IMR-90 (cell line): Measurements from ENCODE around the gene RRP9. TPM values are rescaled to one million over a fixed set of nuclear protein-coding genes. Genes with fewer than 3 reads are reported as not detected.

Source experiments
- ATAC-seq: fragments of 200-7000 bp; cut with Tn5 transposase; 2 replicates; pipeline ENCODE4 v1.9.1; 2020; ENCODE audit warnings: low read depth, mild to moderate bottlenecking, moderate library complexity
- BruUV-seq: library from RNA; stranded (reverse); fragments of 400-500 nt; replicated peaks from 2 replicates; lab custom pipeline; 2021; lab: Mats Ljungman, UMichigan
- CTCF ChIA-PET: fragments of 300-600 bp; formaldehyde crosslinking; extraction: SDS; loops from one replicate; lab custom pipeline; 2021; ENCODE audit warnings: antibody characterized with exemption; lab: Yijun Ruan, JAX
- POLR2A ChIA-PET: fragments of 300-600 bp; sonication (Branson Sonifier 250); formaldehyde crosslinking; loops from one replicate; lab custom pipeline; 2022; ENCODE audit warnings: antibody characterized with exemption; ENCODE audit not compliant: unreplicated experiment; lab: Charles Lee
- DNase-seq: peaks from one replicate; pipeline ENCODE4 v3.0.0; 2013
- H2AFZ ChIP-seq: replicated peaks from 2 replicates; pipeline ENCODE3; 2013; ENCODE audit warnings: low read length, mild to moderate bottlenecking; ENCODE audit not compliant: poor library complexity
- H2AK5ac ChIP-seq: 2 replicates; pipeline ENCODE4 v1.6.1; 2013; ENCODE audit warnings: low read depth, low read length, inconsistent platforms
- H2AK9ac ChIP-seq: replicated peaks from 2 replicates; pipeline ENCODE3; 2013; ENCODE audit warnings: mild to moderate bottlenecking, low read depth, low read length, moderate library complexity; ENCODE audit not compliant: poor library complexity
- H2BK120ac ChIP-seq: 2 replicates; pipeline ENCODE4 v1.6.1; 2013; ENCODE audit warnings: low read depth, low read length, inconsistent platforms
- H2BK15ac ChIP-seq: 3 replicates; pipeline ENCODE4 v1.6.1; 2013; ENCODE audit warnings: low read depth, low read length, inconsistent platforms
- H2BK20ac ChIP-seq: 2 replicates; pipeline ENCODE4 v1.6.1; 2013; ENCODE audit warnings: low read depth, mild to moderate bottlenecking, inconsistent platforms, low read length, moderate library complexity
- H2BK5ac ChIP-seq: 2 replicates; pipeline ENCODE4 v1.6.1; 2013; ENCODE audit warnings: mild to moderate bottlenecking, low read depth, low read length, inconsistent platforms; ENCODE audit not compliant: poor library complexity, severe bottlenecking
- H3K14ac ChIP-seq: replicated peaks from 2 replicates; pipeline ENCODE4 v1.6.1; 2013; ENCODE audit warnings: low read depth, low read length, inconsistent platforms
- H3K18ac ChIP-seq: 2 replicates; pipeline ENCODE4 v1.6.1; 2013; ENCODE audit warnings: low read depth, low read length, control low read depth
- H3K23ac ChIP-seq: 2 replicates; pipeline ENCODE4 v1.6.1; 2013; ENCODE audit warnings: low read depth, low read length, inconsistent platforms
- H3K27ac ChIP-seq: 2 replicates; pipeline ENCODE4 v1.5.1; 2013; ENCODE audit warnings: mild to moderate bottlenecking, control low read depth, low read length; ENCODE audit not compliant: insufficient read depth
- H3K27me3 ChIP-seq: 2 replicates; pipeline ENCODE4 v1.6.1; 2013; ENCODE audit warnings: low read length; ENCODE audit not compliant: control insufficient read depth, insufficient read depth
- H3K36me3 ChIP-seq: 2 replicates; pipeline ENCODE4 v1.6.1; 2013; ENCODE audit warnings: low read length, mixed read lengths; ENCODE audit not compliant: control insufficient read depth, insufficient read depth
- H3K4ac ChIP-seq: 2 replicates; pipeline ENCODE4 v1.6.1; 2013; ENCODE audit warnings: low read depth, low read length, inconsistent platforms
- H3K4me1 ChIP-seq: 2 replicates; pipeline ENCODE4 v1.6.1; 2013; ENCODE audit warnings: low read length, mixed read lengths; ENCODE audit not compliant: control insufficient read depth, insufficient read depth
- H3K4me2 ChIP-seq: 2 replicates; pipeline ENCODE4 v1.6.1; 2013; ENCODE audit warnings: low read depth, mild to moderate bottlenecking, control low read depth, low read length, moderate library complexity
- H3K4me3 ChIP-seq: 2 replicates; pipeline ENCODE4 v1.5.1; 2013; ENCODE audit warnings: low read depth, mild to moderate bottlenecking, control low read depth, low read length, moderate library complexity; ENCODE audit not compliant: insufficient read depth
- H3K56ac ChIP-seq: 2 replicates; pipeline ENCODE4 v1.6.1; 2013; ENCODE audit warnings: low read length, inconsistent platforms; ENCODE audit not compliant: insufficient read depth; ENCODE audit errors: extremely low read depth
- H3K79me1 ChIP-seq, 2 experiments: 2 replicates each; pipeline ENCODE4 v1.6.1; 2013; ENCODE audit warnings: low read length in 2 of 2, inconsistent platforms in 1 of 2, low read depth in 1 of 2
- H3K9ac ChIP-seq: 2 replicates; pipeline ENCODE4 v1.6.1; 2013; ENCODE audit warnings: low read depth, low read length, control low read depth
- H3K9me1 ChIP-seq: 2 replicates; pipeline ENCODE4 v1.6.1; 2013; ENCODE audit warnings: low read length, inconsistent platforms; ENCODE audit not compliant: insufficient read depth
- H3K9me3 ChIP-seq: 2 replicates; pipeline ENCODE4 v1.6.1; 2013; ENCODE audit warnings: low read length; ENCODE audit not compliant: control insufficient read depth, insufficient read depth
- H4K20me1 ChIP-seq: 2 replicates; pipeline ENCODE4 v1.6.1; 2013; ENCODE audit warnings: low read length, inconsistent platforms; ENCODE audit not compliant: insufficient read depth
- H4K5ac ChIP-seq: 2 replicates; pipeline ENCODE4 v1.6.1; 2013; ENCODE audit warnings: mild to moderate bottlenecking, low read depth, low read length, control low read depth
- H4K8ac ChIP-seq, 2 experiments: 2 replicates each; pipeline ENCODE4 v1.6.1; 2013; ENCODE audit warnings: low read depth in 2 of 2, low read length in 2 of 2, control low read depth in 1 of 2, inconsistent platforms in 1 of 2
- H4K91ac ChIP-seq: 2 replicates; pipeline ENCODE4 v1.6.1; 2013; ENCODE audit warnings: low read depth, low read length, inconsistent platforms; ENCODE audit not compliant: insufficient read depth
- CEBPB ChIP-seq: IDR thresholded peaks from 2 replicates; pipeline ENCODE4 v1.6.1; 2012; ENCODE audit warnings: low read depth, low read length, improper control_type of control experiment
- MXI1 ChIP-seq: IDR thresholded peaks from 2 replicates; pipeline ENCODE4 v1.6.1; 2012; ENCODE audit warnings: low read depth, mild to moderate bottlenecking, low read length, moderate library complexity, borderline replicate concordance
- WGBS, 2 experiments: methylation state at CpG; one replicate each; pipeline versions ENCODE4 v1.1.5 to v1.1.7; 2013; ENCODE audit warnings: missing lambda C conversion rate in 2 of 2; ENCODE audit not compliant: insufficient read length in 1 of 2; ENCODE audit errors: extremely low coverage in 2 of 2; 5-methylcytosine and 5-hydroxymethylcytosine counted together
- dilution Hi-C: fragments of 300-500 bp; cut with HindIII; formaldehyde crosslinking; loops from one replicate; pipeline ENCODE4 v1.14.3; 2018; ENCODE audit warnings: low sequenced_read_pairs; ENCODE audit not compliant: unreplicated experiment
- in situ Hi-C: fragments of 300-500 bp; cut with MboI; formaldehyde crosslinking; loops from 3 replicates; pipeline ENCODE4 v1.14.3; 2019; ENCODE audit warnings: low sequenced_read_pairs, inconsistent platforms, mixed read lengths
- intact Hi-C: fragments of 100-400 bp; cut with micrococcal nuclease; formaldehyde crosslinking; loops from 2 replicates; pipeline ENCODE4 v1.10.0; 2022
- polyA plus RNA-seq, 3 experiments: library from polyadenylated mRNA; depleted of rRNA; stranded (reverse); fragments of >200 nt; gene quantifications; 2 replicates each; pipeline ENCODE4 v1.2.3, GENCODE V29; 2012; ENCODE audit warnings: low replicate concordance in 1 of 3
- total RNA-seq: library from RNA; depleted of rRNA; stranded (reverse); fragments of >200 nt; gene quantifications from 2 replicates; pipeline ENCODE4 v1.2.3, GENCODE V29; 2012

The RRP9 gene
- total and polyA plus RNA-seq, 2 of the 4 experiments (the other 2 are of a cell fraction), result 30.9 to 39.8 TPM

- Histone ChIP-seq H3K56ac (no peak overlapping the region), H3K36me3 (no peaks in the 10 kb centered on the region), H3K4ac (no peak overlapping the region), H2AK9ac (no peak overlapping the region), H4K5ac (no peak overlapping the region), H3K9me3 (no peaks in the 10 kb centered on the region), H2BK20ac (no peak overlapping the region), H3K14ac (no peak overlapping the region), H2AFZ (no peak overlapping the region), H2AK5ac (no peak overlapping the region), H2BK15ac (no peak overlapping the region), H3K4me3 (no peak overlapping the region), H3K27ac (no peak overlapping the region), H4K91ac (no peak overlapping the region), H3K9me1 (no peaks in the 10 kb centered on the region), H4K8ac (no peak overlapping the region), H3K23ac (no peak overlapping the region), H3K18ac (no peak overlapping the region), H3K9ac (no peak overlapping the region), H3K4me2 (no peak overlapping the region), H2BK120ac (no peak overlapping the region), H3K4me1 (no peaks in the 10 kb centered on the region), H2BK5ac (no peak overlapping the region), H3K27me3 (peaks cover 6% of the 10 kb centered on the region), H3K79me1 (no peaks in the 10 kb centered on the region), H4K20me1 (no peaks in the 10 kb centered on the region)
- DNase-seq (no peak), ATAC-seq (no peak)
- POLR2A ChIA-PET, result no interaction called here
- dilution Hi-C loops, result no loop called here
- TF ChIP-seq MXI1, result no peak
- TF ChIP-seq CEBPB, result no peak
- CTCF ChIA-PET, result no interaction called here
- no TSS peak for BruUV-seq
- intact Hi-C loops, result no loop called here
- WGBS, 2 experiments, result no CpG with 5 or more reads among the region's 12 CpGs
- in situ Hi-C loops, result no loop called here
Measured at GRCh38 chr3:51888463-51889105, 53.1 kb downstream of the RRP9 start.
